CD4-positive, alpha-beta T cell treated with Interleukin-1 beta for 1 hour (primary cell): Measurements from ENCODE around the gene EFHD1.
A peak's percentile ranks its signal among the peaks of the same experiment; 100 is the strongest.
"Not testable (repeated sequence)": the region's sequence is repeated elsewhere in the genome, so short reads cannot be mapped to it uniquely, and the experiment has no call there.

Experiments used
- DNase-seq, 2 donors: peaks; one replicate each; pipeline ENCODE4 v3.0.0-alpha.2; 2020 to 2022

The EFHD1 gene

DNA sequence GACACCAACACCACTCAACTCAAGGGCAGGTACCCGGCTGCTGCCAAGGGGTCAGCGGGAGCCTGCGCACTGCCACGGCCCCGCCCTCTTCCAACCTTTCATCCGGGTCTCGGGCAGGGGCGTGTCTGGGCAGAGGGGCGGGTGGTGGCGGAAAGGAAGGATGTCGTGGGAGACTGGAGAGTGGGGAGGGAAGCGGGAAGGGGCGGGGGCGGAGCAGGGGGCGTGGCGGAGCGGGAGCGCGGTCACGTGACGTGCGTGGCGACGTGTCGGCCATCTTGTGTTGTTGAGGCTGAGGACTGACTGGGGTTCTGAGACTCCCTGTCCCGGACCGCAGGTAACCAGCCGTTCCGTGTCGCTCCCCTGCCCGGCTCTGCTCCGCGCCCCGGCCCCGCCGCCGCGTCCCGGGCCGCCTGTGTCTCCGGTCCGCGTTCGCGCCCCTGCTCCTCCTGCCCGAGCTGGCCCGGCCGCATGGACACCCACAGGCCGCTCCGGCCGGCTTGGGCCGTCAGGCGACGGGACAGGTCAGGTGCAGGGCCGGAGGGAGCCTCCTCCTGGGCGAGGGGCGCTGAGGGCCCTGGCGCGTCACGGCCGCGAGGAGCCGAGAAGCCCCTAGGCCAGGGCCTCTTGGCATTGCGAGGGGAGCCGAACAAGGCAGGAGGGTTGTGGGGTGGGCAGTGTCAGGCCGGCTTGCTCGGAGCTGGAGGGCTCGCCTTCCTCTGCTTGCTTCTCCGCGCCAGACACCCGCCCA is 63.8 kb downstream of the EFHD1 start, which contains the start of gene GIGYF2:
Gene GIGYF2 (plus strand): TSS at position 273 of the 748 bp plus-strand sequence. CDS start 37,867 bp downstream, outside the sequence.
- DNase-seq, result peak; percentile 92 to 93

DNA sequence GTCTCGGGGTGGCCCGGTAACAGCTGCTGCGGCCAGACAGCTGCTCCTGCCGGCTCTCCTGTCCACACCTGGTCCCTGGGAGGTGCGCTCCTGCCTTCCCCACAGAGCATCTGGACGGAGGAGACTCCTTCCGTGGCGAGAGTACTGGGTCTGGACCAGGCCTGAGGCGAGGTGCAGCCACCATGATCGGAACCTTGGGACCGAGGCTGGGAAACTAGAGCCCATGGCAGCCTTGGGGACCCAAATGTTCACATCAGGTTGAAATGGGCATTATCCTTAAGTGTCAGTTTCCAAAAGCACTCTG is 64.4 kb downstream of the EFHD1 start:
- DNase-seq, result peak in 1 of 2 donors; percentile 26

DNA sequence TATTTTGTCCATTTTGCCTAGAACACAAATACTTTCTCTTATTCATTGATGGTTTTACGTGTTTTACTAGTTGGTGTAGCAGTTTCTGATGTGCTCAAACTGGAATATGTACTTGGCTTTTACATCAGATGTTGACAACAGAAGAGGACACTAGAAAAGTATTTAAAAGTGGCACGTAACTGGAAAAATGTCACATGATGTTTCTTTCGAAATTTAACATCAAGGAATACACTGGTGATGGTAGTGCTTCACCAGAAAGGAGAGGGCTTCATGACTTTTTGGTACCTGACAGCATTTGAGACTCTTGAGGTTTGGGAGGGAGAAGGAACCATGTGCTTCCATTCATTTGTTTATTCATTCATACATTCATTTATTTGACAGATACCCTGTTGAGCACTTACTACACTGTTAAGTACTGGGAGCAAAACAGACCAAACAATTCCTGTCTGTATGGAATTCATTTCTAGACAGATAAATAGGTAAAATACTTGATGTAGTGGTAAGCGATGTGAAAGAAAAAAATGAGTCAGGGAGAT is 65.2 kb downstream of the EFHD1 start:
- DNase-seq, result no peak

DNA sequence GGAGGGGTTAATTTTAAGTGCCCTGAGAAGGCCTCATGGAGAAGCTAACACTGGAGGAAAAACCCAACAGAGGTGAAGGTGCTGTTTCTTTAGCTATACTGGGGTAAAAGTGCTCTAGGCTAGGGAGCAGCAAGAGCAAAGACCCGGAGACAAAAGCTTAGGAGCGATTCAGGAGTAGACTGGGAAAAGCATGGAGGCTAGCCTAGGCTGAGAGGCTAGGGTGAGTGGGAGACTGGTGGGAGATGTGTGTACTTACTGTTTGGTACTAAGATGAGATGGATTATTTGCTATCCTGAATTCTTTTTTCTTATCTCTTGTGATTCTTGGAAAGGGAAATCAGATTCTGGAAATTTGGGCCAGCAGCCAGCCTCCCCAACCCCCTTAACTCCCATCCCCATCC is 65.7 kb downstream of the EFHD1 start:
- DNase-seq, result no peak

DNA sequence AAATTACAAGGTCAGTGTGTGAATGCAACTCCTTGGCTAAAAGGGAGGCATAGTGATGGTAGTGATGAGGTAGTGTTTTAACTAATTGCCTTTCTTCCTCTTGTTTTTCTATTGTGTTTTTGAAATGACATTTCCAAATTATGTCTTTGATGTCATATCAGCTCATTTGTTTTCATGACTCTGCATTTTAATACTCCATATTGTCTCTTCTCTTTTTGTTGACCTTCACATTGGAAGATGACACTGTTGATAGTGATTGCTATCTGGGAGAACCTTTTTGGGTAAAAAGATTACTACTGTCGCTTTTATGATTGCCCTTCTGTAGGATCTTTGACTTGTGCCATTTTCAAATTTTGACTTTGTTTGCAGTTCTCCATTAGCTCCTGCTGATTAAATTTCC is 66.8 kb downstream of the EFHD1 start:
- DNase-seq, result no peak

DNA sequence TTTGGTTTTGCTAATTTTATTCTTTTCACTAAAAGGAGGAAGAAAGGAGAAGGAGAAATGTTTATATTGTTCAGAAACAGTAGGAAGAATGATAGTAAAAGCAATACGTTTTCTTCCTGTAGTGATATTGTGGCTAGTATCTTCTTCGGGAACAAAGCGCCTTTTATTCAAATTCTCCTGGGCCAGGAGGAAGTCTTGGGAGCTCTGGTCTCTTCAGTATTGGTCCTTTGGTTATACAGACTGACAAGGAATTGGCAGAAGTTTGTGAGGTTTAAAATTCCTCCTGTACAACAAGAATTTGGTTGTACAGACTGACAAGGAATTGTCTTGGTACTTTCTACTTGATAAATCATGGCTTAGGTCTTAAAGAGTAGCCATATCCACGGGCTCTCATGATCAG is 73.7 kb downstream of the EFHD1 start:
- no peak for DNase-seq

DNA sequence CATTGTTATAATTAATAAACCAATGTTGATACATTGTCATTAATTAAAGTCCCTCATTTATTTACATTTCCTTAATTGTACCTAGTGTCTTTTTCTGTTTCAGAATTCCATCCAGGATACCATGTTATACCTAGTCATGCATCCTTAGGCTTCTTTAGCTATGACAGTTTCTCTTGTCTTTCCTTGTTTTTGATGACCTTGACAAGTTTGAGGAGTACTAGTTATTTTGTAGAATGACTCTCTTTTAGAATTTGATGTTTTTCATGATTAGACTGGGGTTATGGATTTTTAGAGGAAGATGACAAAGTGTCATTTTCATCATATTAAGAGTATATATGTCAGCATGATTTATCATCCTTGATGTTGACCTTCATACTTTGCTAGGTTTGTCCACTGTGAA is 80.1 kb downstream of the EFHD1 start:
- no peak for DNase-seq

DNA sequence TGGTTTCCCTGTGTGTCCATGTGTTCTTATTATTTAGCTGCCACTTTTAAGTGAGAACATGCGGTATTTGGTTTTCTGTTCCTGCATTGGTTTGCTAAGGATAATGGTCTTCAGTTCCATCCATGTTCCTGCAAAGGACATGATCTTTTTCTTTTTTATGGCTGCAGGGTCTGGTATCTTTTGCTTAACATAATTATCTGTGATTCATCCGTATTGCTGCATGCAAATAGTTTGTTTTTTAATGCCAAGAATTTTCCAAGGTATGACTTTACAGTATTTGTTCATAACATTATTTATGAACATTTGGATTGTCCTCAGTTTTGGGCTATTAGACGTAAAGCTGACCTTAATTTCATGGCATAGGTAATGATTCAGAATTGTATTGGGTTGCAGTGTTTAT is 81.6 kb downstream of the EFHD1 start:
- DNase-seq, result no peak

DNA sequence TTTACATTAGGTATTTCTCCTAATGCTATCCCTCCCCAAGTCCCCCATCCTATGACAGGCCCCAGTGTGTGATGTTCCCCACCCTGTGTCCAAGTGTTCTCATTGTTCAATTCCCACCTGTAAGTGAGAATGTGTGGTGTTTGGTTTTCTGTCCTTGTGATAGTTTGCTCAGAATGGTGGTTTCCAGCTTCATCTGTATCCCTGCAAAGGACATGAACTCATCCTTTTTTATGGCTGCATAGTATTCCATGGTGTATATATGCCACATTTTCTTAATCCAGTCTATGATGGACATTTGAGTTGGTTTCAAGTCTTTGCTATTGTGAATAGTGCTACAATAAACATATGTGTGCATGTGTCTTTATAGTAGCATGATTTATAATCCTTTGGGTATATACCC is 86.7 kb downstream of the EFHD1 start:
- DNase-seq, result not testable (repeated sequence)

DNA sequence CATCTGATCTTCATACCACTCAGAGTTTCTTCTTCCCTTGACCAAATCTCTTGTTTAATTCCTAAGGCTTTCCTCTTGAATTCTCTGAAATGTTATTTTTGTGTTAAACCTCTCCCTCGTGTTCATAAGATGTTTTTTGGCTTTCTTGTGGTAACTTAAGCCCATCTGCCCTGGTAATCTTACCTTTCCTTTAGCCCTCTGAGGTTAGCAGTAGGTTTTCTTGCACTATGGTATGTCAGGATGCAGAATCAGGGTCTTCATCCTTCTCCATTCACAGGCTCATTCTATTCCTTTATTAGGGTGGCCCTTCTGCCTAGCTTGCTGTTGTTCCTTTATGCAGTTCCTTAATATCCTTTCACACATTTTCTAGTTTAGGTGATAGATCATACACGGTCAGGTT is 87.9 kb downstream of the EFHD1 start:
- DNase-seq, result no peak

DNA sequence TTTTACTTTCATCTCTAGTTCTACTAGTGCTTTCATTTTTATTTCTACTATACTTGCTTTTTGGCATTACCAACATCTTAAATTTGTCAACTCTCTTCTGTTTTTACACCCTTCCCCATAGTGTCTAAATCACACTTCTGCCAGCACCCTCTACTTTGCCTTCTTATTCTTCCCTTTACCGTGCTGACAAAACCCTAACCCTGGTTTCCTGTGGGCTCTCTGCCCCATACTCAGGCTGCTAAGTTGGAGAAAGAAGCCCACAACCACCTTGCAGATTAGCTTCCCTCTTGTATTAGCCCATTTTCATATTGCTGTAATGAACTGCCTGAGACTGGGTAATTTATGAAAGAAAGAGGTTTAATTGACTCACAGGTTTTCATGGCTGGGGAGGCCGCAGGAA is 88.5 kb downstream of the EFHD1 start:
- no peak for DNase-seq

DNA sequence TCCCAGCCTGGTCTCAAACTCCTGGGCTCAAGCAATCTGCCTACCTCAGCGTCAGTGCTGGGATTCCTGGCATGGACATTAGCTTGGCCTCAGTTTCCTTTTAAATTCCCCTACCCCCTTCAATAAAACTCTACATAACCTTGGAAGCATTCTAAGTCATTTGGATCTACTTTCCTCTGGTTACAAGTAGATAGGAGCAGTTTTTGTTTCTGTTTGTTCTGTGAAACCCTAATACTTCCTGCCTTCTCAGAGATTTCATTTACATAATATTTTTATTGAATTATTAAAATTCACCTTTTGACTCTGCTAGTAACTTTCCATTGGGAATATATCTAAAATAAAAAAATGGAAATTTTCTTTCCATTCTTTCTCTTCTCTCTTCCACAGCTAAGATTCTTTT is 89.6 kb downstream of the EFHD1 start:
- no peak for DNase-seq

DNA sequence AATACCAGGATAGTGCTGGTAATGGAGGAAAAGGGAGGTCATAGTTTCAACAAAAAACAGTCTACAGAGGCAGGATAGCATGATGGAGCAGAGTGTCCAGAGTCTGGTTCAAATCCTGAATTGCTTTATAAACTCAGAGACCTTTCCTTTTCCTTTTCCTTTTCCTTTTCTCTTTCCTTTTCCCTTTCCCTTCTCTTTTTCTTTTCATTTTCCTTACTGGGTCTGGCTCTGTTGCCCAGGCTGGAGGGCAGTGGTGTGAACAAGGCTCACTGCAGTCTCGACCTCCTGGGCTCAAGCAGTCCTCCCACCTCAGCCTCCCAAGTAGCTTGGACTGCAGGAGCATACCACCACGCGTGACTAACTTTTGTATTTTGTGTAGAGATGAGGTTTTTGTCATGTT is 95.4 kb downstream of the EFHD1 start:
- no peak for DNase-seq

DNA sequence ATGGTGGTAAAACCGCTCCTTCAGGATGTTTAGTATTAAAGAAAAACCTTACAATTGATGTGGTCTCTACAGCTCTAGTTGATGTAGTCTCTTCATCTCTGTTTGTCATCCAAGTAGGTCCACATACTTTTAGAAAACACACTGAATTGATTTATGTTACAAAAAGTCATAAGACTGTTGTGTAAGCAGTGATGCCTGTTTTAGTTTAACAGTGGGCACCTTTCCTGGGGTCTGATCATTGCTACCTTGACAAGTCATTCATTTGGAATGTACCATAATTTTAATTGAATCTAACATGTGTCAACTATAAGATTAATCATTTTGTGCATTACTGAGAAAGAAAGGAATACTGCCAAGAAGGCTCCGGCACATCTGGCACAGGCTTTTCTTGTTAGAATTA is 98.1 kb downstream of the EFHD1 start:
- no peak for DNase-seq
